Trophoblast cell (in vitro differentiated cells and primary cell): ENCODE data around the gene COL4A2.

Experiments
- DNase-seq, 2 donors: peaks; one replicate each; pipeline ENCODE4 v3.0.0-alpha.2; 2016
- H2AFZ ChIP-seq: 2 replicates; pipeline ENCODE4 v1.6.1; 2013; ENCODE audit warnings: low read length, moderate library complexity, mild to moderate bottlenecking; ENCODE audit not compliant: insufficient read depth, poor library complexity
- H2AK5ac ChIP-seq: 2 replicates; pipeline ENCODE4 v1.6.1; 2013; ENCODE audit warnings: mild to moderate bottlenecking, low read length
- H2BK120ac ChIP-seq: 2 replicates; pipeline ENCODE4 v1.6.1; 2013; ENCODE audit warnings: low read length, mild to moderate bottlenecking, moderate library complexity; ENCODE audit not compliant: insufficient read depth, poor library complexity
- H2BK12ac ChIP-seq: 2 replicates; pipeline ENCODE4 v1.6.1; 2013; ENCODE audit warnings: mild to moderate bottlenecking, low read length, moderate library complexity
- H2BK5ac ChIP-seq: 2 replicates; pipeline ENCODE4 v1.6.1; 2013; ENCODE audit warnings: low read length, low read depth, moderate library complexity, mild to moderate bottlenecking; ENCODE audit not compliant: poor library complexity
- H3K14ac ChIP-seq: 2 replicates; pipeline ENCODE4 v1.6.1; 2013; ENCODE audit warnings: mild to moderate bottlenecking, low read length
- H3K18ac ChIP-seq: 2 replicates; pipeline ENCODE4 v1.6.1; 2013; ENCODE audit warnings: mild to moderate bottlenecking, low read length
- H3K23ac ChIP-seq: 2 replicates; pipeline ENCODE4 v1.6.1; 2013; ENCODE audit warnings: low read length
- H3K27ac ChIP-seq: 2 replicates; pipeline ENCODE4 v1.5.1; 2013; ENCODE audit warnings: low read depth, mild to moderate bottlenecking, inconsistent platforms, low read length, moderate library complexity
- H3K27me3 ChIP-seq: 2 replicates; pipeline ENCODE4 v1.6.1; 2013; ENCODE audit warnings: inconsistent platforms, mild to moderate bottlenecking, low read length, moderate library complexity; ENCODE audit not compliant: insufficient read depth
- H3K36me3 ChIP-seq, 2 experiments: 1 replicate in 1 of 2; 2 replicates in 1 of 2; pipeline ENCODE4 v1.6.1; 2013; ENCODE audit warnings: low read length in 2 of 2, mild to moderate bottlenecking in 2 of 2, moderate library complexity in 1 of 2; ENCODE audit not compliant: insufficient read depth in 2 of 2, control insufficient read depth in 1 of 2
- H3K4ac ChIP-seq: 2 replicates; pipeline ENCODE4 v1.6.1; 2013; ENCODE audit warnings: low read depth, mild to moderate bottlenecking, low read length, moderate library complexity
- H3K4me1 ChIP-seq, 2 experiments: 1 replicate in 1 of 2; 2 replicates in 1 of 2; pipeline ENCODE4 v1.6.1; 2013; ENCODE audit warnings: low read length in 2 of 2, mild to moderate bottlenecking in 2 of 2, moderate library complexity in 1 of 2; ENCODE audit not compliant: insufficient read depth in 2 of 2, control insufficient read depth in 1 of 2
- H3K4me2 ChIP-seq: 2 replicates; pipeline ENCODE4 v1.6.1; 2013; ENCODE audit warnings: inconsistent platforms, mild to moderate bottlenecking, low read length, moderate library complexity
- H3K4me3 ChIP-seq: 2 replicates; pipeline ENCODE4 v1.5.1; 2013; ENCODE audit warnings: mild to moderate bottlenecking, low read depth, low read length, inconsistent platforms
- H3K79me1 ChIP-seq: one replicate; pipeline ENCODE4 v1.6.1; 2013; ENCODE audit warnings: low read length
- H3K79me2 ChIP-seq: 2 replicates; pipeline ENCODE4 v1.6.1; 2013; ENCODE audit warnings: low read length, mild to moderate bottlenecking; ENCODE audit not compliant: control insufficient read depth, insufficient read depth, poor library complexity
- H3K9ac ChIP-seq: 2 replicates; pipeline ENCODE4 v1.6.1; 2013; ENCODE audit warnings: mild to moderate bottlenecking, low read length
- H3K9me3 ChIP-seq: 2 replicates; pipeline ENCODE4 v1.6.1; 2013; ENCODE audit warnings: low read depth, mild to moderate bottlenecking, control low read depth, inconsistent platforms, low read length; ENCODE audit not compliant: insufficient read depth
- H4K12ac ChIP-seq: 2 replicates; pipeline ENCODE4 v1.6.1; 2013; ENCODE audit warnings: low read depth, mild to moderate bottlenecking, low read length, moderate library complexity
- H4K8ac ChIP-seq: 2 replicates; pipeline ENCODE4 v1.6.1; 2013; ENCODE audit warnings: low read depth, mild to moderate bottlenecking, low read length, moderate library complexity
- H4K91ac ChIP-seq: one replicate; pipeline ENCODE4 v1.6.1; 2013; ENCODE audit warnings: low read depth, mild to moderate bottlenecking, low read length, moderate library complexity
- WGBS: extraction: QIAGEN DNeasy Blood & Tissue Kit; methylation state at CpG from one replicate; pipeline ENCODE4 v1.1.7; 2013; ENCODE audit warnings: missing lambda C conversion rate; ENCODE audit not compliant: insufficient read length, insufficient coverage; ENCODE audit errors: extremely low coverage; 5-methylcytosine and 5-hydroxymethylcytosine counted together

COL4A2 gene

GRCh38 chr13:110341445-110342244 lies 34.6 kb downstream of the COL4A2 start:
- Histone ChIP-seq H3K79me2 (peaks cover 6% of the 10 kb centered on the region), H4K12ac (no peak overlapping the region), H3K9ac (no peak overlapping the region), H2BK5ac (peak overlapping the region; percentile 14), H3K9me3 (peaks cover 1% of the 10 kb centered on the region), H3K14ac (peak overlapping the region; percentile 6), H3K27me3 (no peaks in the 10 kb centered on the region), H3K36me3 (peaks cover 17 to 18% of the 10 kb centered on the region in 2 experiments), H2AK5ac (no peak overlapping the region), H3K27ac (peak overlapping the region; percentile 38), H4K91ac (peak overlapping the region; percentile 52), H3K79me1 (peaks cover 40% of the 10 kb centered on the region), H3K18ac (peak overlapping the region; percentile 2), H3K23ac (no peak overlapping the region), H2BK120ac (peak overlapping the region; percentile 8), H3K4ac (no peak overlapping the region), H3K4me3 (no peak overlapping the region), H4K8ac (no peak overlapping the region), H2AFZ (no peak overlapping the region), H3K4me1 (peaks cover 35 to 47% of the 10 kb centered on the region in 2 experiments), H3K4me2 (no peak overlapping the region), H2BK12ac (peak overlapping the region; percentile 23)
- no CpG with 5 or more reads among the region's 14 CpGs for WGBS
- no peak for DNase-seq

- Histone ChIP-seq H3K27me3 (no peaks in the 10 kb centered on the region), H3K4ac (peak overlapping the region; percentile 27), H2AK5ac (peak overlapping the region; percentile 15), H3K4me2 (no peak overlapping the region), H2AFZ (no peak overlapping the region), H4K91ac (no peak overlapping the region), H3K9me3 (no peaks in the 10 kb centered on the region), H4K8ac (no peak overlapping the region), H3K36me3 (peaks cover 10 to 14% of the 10 kb centered on the region in 2 experiments), H2BK12ac (no peak overlapping the region), H3K79me1 (peaks cover 40% of the 10 kb centered on the region), H3K4me3 (no peak overlapping the region), H3K23ac (no peak overlapping the region), H2BK5ac (no peak overlapping the region), H3K18ac (peak overlapping the region; percentile 18), H3K4me1 (peaks cover 35 to 47% of the 10 kb centered on the region in 2 experiments), H3K79me2 (peaks cover 5% of the 10 kb centered on the region), H4K12ac (no peak overlapping the region), H2BK120ac (no peak overlapping the region), H3K14ac (no peak overlapping the region), H3K27ac (no peak overlapping the region), H3K9ac (no peak overlapping the region)
- WGBS, result no CpG with 5 or more reads among the region's 9 CpGs
- no peak for DNase-seq
Measured at GRCh38 chr13:110342474-110342873, 35.4 kb downstream of the COL4A2 start.

GRCh38 chr13:110343241-110343865 lies 36.3 kb downstream of the COL4A2 start:
- peaks cover 39% of the 10 kb centered on the region for H3K79me1 ChIP-seq
- no peak overlapping the region for H3K4me2 ChIP-seq
- no peak overlapping the region for H4K8ac ChIP-seq
- no peak overlapping the region for H3K9ac ChIP-seq
- no peaks in the 10 kb centered on the region for H3K9me3 ChIP-seq
- peak; percentile 86 to 91 for DNase-seq
- no peak overlapping the region for H4K12ac ChIP-seq
- H2BK5ac ChIP-seq, result peak overlapping the region; percentile 4
- peak overlapping the region; percentile 22 for H3K18ac ChIP-seq
- H3K14ac ChIP-seq, result no peak overlapping the region
- no peak overlapping the region for H3K23ac ChIP-seq
- H3K27me3 ChIP-seq, result no peaks in the 10 kb centered on the region
- H2BK120ac ChIP-seq, result no peak overlapping the region
- H4K91ac ChIP-seq, result no peak overlapping the region
- peaks cover 40 to 50% of the 10 kb centered on the region in 2 experiments for H3K4me1 ChIP-seq
- no peak overlapping the region for H2AFZ ChIP-seq
- peaks cover 7% of the 10 kb centered on the region for H3K79me2 ChIP-seq
- no CpG with 5 or more reads among the region's 16 CpGs for WGBS
- no peak overlapping the region for H2AK5ac ChIP-seq
- no peak overlapping the region for H3K4me3 ChIP-seq
- no peak overlapping the region for H3K27ac ChIP-seq
- H2BK12ac ChIP-seq, result no peak overlapping the region
- peaks cover 9 to 14% of the 10 kb centered on the region in 2 experiments for H3K36me3 ChIP-seq
- H3K4ac ChIP-seq, result peak overlapping the region; percentile 31

- Histone ChIP-seq H3K9ac (no peak overlapping the region), H4K91ac (no peak overlapping the region), H3K9me3 (no peaks in the 10 kb centered on the region), H3K36me3 (peaks cover 9 to 14% of the 10 kb centered on the region in 2 experiments), H3K79me2 (peaks cover 4% of the 10 kb centered on the region), H3K4me1 (peaks cover 38 to 48% of the 10 kb centered on the region in 2 experiments), H3K4ac (no peak overlapping the region), H4K8ac (no peak overlapping the region), H4K12ac (no peak overlapping the region), H3K4me3 (no peak overlapping the region), H3K27me3 (no peaks in the 10 kb centered on the region), H3K4me2 (no peak overlapping the region), H2AFZ (no peak overlapping the region), H3K23ac (no peak overlapping the region), H3K79me1 (peaks cover 37% of the 10 kb centered on the region), H2BK120ac (no peak overlapping the region), H3K14ac (no peak overlapping the region), H2AK5ac (no peak overlapping the region), H2BK5ac (no peak overlapping the region), H3K18ac (no peak overlapping the region), H2BK12ac (no peak overlapping the region), H3K27ac (no peak overlapping the region)
- no CpG with 5 or more reads among the region's 5 CpGs for WGBS
- DNase-seq, result no peak
Measured at GRCh38 chr13:110344320-110344719, 37.2 kb downstream of the COL4A2 start.
